Ascending aorta (tissue), 2 donors: Measurements from ENCODE around the gene AUTS2. TPM values are rescaled to one million over a fixed set of nuclear protein-coding genes. Genes with fewer than 3 reads are reported as not detected.

ENCODE experiments used
- DNase-seq, 2 donors: peaks; one replicate each; pipeline ENCODE4 v3.0.0-alpha.2; 2019; ENCODE audit warnings: low spot score in 2 of 2
- H3K27ac ChIP-seq, 2 donors: fragments of 200-600 bp; sonication (generic); one replicate each; pipeline ENCODE4 v1.5.1; 2016 to 2017; ENCODE audit warnings: mild to moderate bottlenecking in 1 of 2
- H3K27me3 ChIP-seq: fragments of 200-600 bp; sonication (generic); one replicate; pipeline ENCODE4 v1.5.1; 2017
- H3K36me3 ChIP-seq, 2 donors: fragments of 200-600 bp; sonication (generic); one replicate each; pipeline ENCODE4 v1.5.1; 2016
- H3K4me1 ChIP-seq, 2 donors: fragments of 200-600 bp; sonication (generic); one replicate each; pipeline ENCODE4 v1.5.1; 2016 to 2017; ENCODE audit warnings: mild to moderate bottlenecking in 1 of 2
- H3K4me3 ChIP-seq, 2 donors: fragments of 200-600 bp; sonication (generic); one replicate each; pipeline ENCODE4 v1.5.1; 2016 to 2017; ENCODE audit warnings: mild to moderate bottlenecking in 1 of 2
- H3K9me3 ChIP-seq, 2 donors: fragments of 200-600 bp; sonication (generic); one replicate each; pipeline ENCODE4 v1.5.1; 2016
- intact Hi-C: fragments of 100-400 bp; cut with DNase I; formaldehyde crosslinking; loops from one replicate; pipeline ENCODE4 v1.15.1; 2023
- total RNA-seq: library from RNA; depleted of rRNA; stranded (reverse); fragments of >200 nt; gene quantifications from one replicate; pipeline ENCODE4 v1.1.0, GENCODE V29; 2016
- TF ChIP-seq, protein P1 (sequence below), 3 experiments: fragments of 200-600 bp in 2 of 3; fragments of 450-650 bp in 1 of 3; sonication (generic) in 2 of 3; IDR thresholded peaks; one replicate each; pipeline ENCODE4 v1.5.1; 2016 to 2019; ENCODE audit warnings: antibody characterized with exemption in 3 of 3, mild to moderate bottlenecking in 1 of 3, moderate library complexity in 1 of 3

Gene AUTS2
- total RNA-seq, 1 donor from 2014 or later, result 90.4 TPM

DNA sequence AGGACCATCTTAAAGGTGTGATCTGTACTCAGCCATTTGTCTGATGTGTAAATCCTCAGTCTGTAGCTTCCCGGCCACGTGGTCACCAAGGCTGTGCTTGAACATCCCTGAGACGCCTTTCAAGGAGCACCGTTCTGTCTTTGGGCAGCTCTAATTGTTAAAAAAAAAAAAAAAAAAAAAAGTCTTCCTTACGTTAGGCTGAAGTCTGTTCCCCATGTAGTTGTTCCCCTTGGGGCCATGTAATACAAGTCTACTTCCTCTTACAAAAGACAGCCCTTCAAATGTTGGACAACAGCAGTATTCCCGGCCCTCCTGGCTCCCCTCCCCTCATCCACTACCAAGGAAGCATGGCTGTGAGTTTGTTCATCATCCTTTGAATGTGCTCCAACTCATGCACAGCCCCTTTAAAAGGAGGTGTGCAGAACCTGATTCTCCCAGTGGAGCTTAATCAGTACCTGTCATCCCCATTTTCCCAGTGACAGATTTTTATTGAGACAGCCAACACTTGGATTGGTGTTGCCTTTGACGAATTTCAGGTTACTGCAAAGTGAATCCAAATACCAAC lies 1141.5 kb downstream of the AUTS2 start:
- no peak for DNase-seq
- H3K27ac ChIP-seq, result no peak overlapping the region
- intact Hi-C loops, result loop anchor here (10.0 kb wide), 1 partner anchor 65 kb away; no protein-coding TSS in a partner anchor
- H3K27me3 ChIP-seq, result no peaks in the 10 kb centered on the region
- no peaks in the 10 kb centered on the region for H3K9me3 ChIP-seq
- peaks cover 7 to 9% of the 10 kb centered on the region in 2 donors for H3K4me1 ChIP-seq
- H3K36me3 ChIP-seq, result no peaks in the 10 kb centered on the region
- TF ChIP-seq, protein P1, sequence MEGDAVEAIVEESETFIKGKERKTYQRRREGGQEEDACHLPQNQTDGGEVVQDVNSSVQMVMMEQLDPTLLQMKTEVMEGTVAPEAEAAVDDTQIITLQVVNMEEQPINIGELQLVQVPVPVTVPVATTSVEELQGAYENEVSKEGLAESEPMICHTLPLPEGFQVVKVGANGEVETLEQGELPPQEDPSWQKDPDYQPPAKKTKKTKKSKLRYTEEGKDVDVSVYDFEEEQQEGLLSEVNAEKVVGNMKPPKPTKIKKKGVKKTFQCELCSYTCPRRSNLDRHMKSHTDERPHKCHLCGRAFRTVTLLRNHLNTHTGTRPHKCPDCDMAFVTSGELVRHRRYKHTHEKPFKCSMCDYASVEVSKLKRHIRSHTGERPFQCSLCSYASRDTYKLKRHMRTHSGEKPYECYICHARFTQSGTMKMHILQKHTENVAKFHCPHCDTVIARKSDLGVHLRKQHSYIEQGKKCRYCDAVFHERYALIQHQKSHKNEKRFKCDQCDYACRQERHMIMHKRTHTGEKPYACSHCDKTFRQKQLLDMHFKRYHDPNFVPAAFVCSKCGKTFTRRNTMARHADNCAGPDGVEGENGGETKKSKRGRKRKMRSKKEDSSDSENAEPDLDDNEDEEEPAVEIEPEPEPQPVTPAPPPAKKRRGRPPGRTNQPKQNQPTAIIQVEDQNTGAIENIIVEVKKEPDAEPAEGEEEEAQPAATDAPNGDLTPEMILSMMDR (IDR thresholded peaks at IDR 0.05), result no peak
- no peak overlapping the region for H3K4me3 ChIP-seq

DNA sequence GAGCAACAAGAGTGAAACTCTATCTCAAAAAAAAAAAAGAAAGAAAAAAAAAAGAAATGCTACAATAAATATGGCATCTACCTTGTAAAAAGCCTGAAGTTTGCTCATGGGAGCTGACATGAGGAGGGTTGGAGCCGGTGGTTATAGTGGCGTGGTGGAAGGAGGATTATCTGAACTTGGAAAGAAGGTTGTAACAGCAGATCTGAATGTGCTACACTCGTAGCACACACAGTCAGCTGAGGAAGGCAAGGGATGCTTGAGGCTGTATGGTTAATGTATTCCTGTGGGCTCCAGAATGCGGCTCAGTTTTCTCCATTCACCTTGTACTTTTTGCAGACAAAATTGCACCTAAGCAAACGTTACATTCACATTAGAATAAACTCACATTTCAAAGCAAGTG lies 1143.4 kb downstream of the AUTS2 start:
- Histone ChIP-seq H3K36me3 (no peaks in the 10 kb centered on the region), H3K27me3 (no peaks in the 10 kb centered on the region), H3K27ac (no peak overlapping the region), H3K4me3 (no peak overlapping the region), H3K4me1 (peaks cover 0 to 4% of the 10 kb centered on the region in 2 donors), H3K9me3 (no peaks in the 10 kb centered on the region)
- intact Hi-C loops, result no loop called here
- TF ChIP-seq, protein P1 (IDR thresholded peaks at IDR 0.05), result no peak
- no peak for DNase-seq

DNA sequence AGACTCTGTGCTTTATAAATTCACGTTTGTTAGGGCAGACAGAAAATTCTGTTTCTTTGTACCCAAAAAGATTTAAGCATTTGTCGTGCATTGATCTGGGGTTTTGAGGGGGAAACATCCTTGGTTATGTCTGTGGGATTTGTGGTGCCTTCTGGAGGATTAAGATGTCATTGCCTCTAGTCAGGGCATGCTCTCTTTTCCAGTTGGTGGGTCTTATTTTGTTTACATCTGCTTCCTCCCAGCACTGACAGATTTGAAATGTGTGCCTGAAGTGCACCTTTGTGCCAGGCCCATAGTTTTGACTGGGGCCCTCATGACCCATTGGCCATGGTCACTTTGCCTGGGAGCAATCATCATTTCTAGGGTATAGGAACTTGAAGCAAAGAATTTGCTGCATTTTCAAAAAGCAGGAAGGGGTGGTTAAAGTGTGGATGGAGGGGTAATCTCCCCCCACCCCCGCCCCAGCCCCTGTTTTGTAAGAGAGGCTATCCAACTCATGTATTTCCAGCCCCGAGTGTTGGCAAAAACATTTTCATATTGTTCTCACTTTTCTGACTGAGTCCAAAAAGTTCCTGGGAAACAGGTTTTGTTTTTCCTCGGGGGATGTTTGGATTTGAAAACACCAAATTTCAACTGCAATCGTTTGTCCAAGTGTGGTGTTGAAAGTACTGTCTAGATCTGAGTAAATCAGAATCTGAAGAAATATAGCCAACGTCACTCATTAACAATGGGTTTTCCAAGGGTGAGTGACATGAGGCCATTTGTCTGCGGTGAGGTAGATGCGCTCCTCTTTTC lies 1145.5 kb downstream of the AUTS2 start:
- H3K9me3 ChIP-seq, result no peaks in the 10 kb centered on the region

DNA sequence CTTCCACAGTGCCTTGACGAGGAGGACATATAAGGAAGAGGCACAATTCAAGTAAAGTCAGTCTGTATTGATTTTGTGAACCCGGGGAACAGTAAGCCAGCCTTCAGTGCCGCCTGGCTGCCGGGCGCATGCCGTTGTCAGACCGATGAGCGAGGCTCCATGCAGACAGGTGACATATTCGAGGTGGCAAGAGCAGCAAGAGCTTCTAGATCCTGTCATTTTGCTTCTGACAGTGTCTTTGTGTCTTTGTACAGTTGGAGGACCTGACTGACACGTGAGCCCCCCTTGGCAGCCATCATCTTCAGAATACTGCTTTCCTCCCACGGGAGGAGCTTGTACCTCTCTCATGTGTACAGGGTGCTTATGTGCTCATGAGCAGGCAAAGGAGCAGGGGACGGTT lies 1146.2 kb downstream of the AUTS2 start:
- intact Hi-C loops, result no loop called here
- no peak overlapping the region for H3K27ac ChIP-seq
- TF ChIP-seq, protein P1 (IDR thresholded peaks at IDR 0.05), result no peak

More for the DNA sequence above, 1145.5 kb downstream of the AUTS2 start:
- Histone ChIP-seq H3K36me3 (no peaks in the 10 kb centered on the region), H3K27me3 (no peaks in the 10 kb centered on the region), H3K27ac (no peak overlapping the region), H3K4me3 (no peak overlapping the region), H3K4me1 (no peaks in the 10 kb centered on the region)
- intact Hi-C loops, result no loop called here
- TF ChIP-seq, protein P1 (IDR thresholded peaks at IDR 0.05), result no peak
- DNase-seq, result no peak

DNA sequence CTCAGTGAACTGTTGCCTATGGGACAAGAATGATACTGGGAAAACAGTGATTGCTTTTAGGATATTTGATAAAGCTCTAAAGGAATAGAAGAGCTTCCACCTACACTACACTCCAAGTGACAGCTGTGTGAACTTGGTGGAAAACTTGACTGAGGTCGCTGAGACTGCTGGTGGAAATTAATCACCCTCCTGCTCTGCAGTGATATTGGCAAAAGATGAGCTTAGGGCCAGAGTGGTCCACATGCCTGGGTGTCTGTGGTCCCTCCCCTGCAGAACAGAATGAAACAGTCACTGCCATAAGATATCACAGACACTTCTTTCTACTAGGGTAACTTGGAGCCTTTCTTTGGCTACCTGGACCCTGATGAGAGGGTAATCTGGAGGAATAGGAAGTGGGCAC lies 1151.6 kb downstream of the AUTS2 start:
- intact Hi-C loops, result no loop called here
- DNase-seq, result no peak
- TF ChIP-seq, protein P1 (IDR thresholded peaks at IDR 0.05), result no peak
- no peaks in the 10 kb centered on the region for H3K4me1 ChIP-seq
- H3K36me3 ChIP-seq, result no peaks in the 10 kb centered on the region
- no peaks in the 10 kb centered on the region for H3K27me3 ChIP-seq
- no peak overlapping the region for H3K27ac ChIP-seq
- H3K9me3 ChIP-seq, result no peaks in the 10 kb centered on the region
- H3K4me3 ChIP-seq, result no peak overlapping the region

More for the DNA sequence above, 1146.2 kb downstream of the AUTS2 start:
- Histone ChIP-seq H3K4me3 (no peak overlapping the region), H3K27me3 (no peaks in the 10 kb centered on the region), H3K36me3 (no peaks in the 10 kb centered on the region), H3K9me3 (no peaks in the 10 kb centered on the region), H3K4me1 (no peaks in the 10 kb centered on the region)
- no peak for DNase-seq
